CD4-positive, alpha-beta memory T cell (primary cell): ENCODE measurements around the gene AMIGO1. TPM values are rescaled to one million over a fixed set of nuclear protein-coding genes. Genes with fewer than 3 reads are reported as not detected.

ENCODE experiments used
- CTCF ChIA-PET: fragments of 350-600 bp; sonication (Branson Sonifier 250); formaldehyde crosslinking; loops from one replicate; lab custom pipeline; 2021; ENCODE audit warnings: inconsistent platforms; ENCODE audit not compliant: partially characterized antibody; lab: Charles Lee
- POLR2A ChIA-PET: fragments of 350-600 bp; sonication (Branson Sonifier 250); formaldehyde crosslinking; loops from one replicate; lab custom pipeline; 2021; ENCODE audit not compliant: partially characterized antibody; lab: Charles Lee
- DNase-seq, 5 donors: peaks; one replicate each; pipeline versions ENCODE4 v3.0.0 to v3.0.0-alpha.2; 2020 to 2022; ENCODE audit warnings: mixed read lengths in 1 of 5
- H3K27ac ChIP-seq: one replicate; pipeline ENCODE4 v1.7.0; 2013; ENCODE audit warnings: low read depth, low read length
- H3K27me3 ChIP-seq: 2 replicates; pipeline ENCODE4 v1.7.0; 2013; ENCODE audit warnings: mild to moderate bottlenecking, low read length, moderate library complexity; ENCODE audit not compliant: insufficient read depth
- H3K36me3 ChIP-seq: 2 replicates; pipeline ENCODE4 v1.7.0; 2013; ENCODE audit warnings: mild to moderate bottlenecking, low read length, moderate library complexity; ENCODE audit not compliant: insufficient read depth
- H3K4me1 ChIP-seq: 2 replicates; pipeline ENCODE4 v1.7.0; 2013; ENCODE audit warnings: mild to moderate bottlenecking, low read length, moderate library complexity; ENCODE audit not compliant: insufficient read depth
- H3K4me3 ChIP-seq, 2 donors: one replicate each; pipeline ENCODE4 v1.7.0; 2013; ENCODE audit warnings: low read length in 2 of 2, mild to moderate bottlenecking in 1 of 2
- H3K9me3 ChIP-seq, 2 donors: one replicate each; pipeline ENCODE4 v1.7.0; 2013; ENCODE audit warnings: low read length in 2 of 2, control low read depth in 1 of 2; ENCODE audit not compliant: control insufficient read depth in 1 of 2
- H3K27ac Mint-ChIP-seq, 7 donors: one replicate each; pipeline ENCODE4 v1.8.0; 2020 to 2021; ENCODE audit warnings: mixed read lengths in 7 of 7, mild to moderate bottlenecking in 6 of 7, inconsistent platforms in 3 of 7, moderate library complexity in 3 of 7
- H3K27me3 Mint-ChIP-seq, 2 donors: one replicate each; pipeline ENCODE4 v1.8.0; 2020 to 2021; ENCODE audit warnings: mixed read lengths in 2 of 2
- H3K36me3 Mint-ChIP-seq, 2 donors: one replicate each; pipeline ENCODE4 v1.8.0; 2020 to 2021; ENCODE audit warnings: mixed read lengths in 2 of 2, inconsistent platforms in 1 of 2, mild to moderate bottlenecking in 1 of 2
- H3K4me1 Mint-ChIP-seq, 4 donors: one replicate each; pipeline ENCODE4 v1.8.0; 2020 to 2021; ENCODE audit warnings: mixed read lengths in 4 of 4, mild to moderate bottlenecking in 1 of 4
- H3K4me3 Mint-ChIP-seq, 8 donors: one replicate each; pipeline ENCODE4 v1.8.0; 2020 to 2021; ENCODE audit warnings: mixed read lengths in 8 of 8, mild to moderate bottlenecking in 7 of 8, moderate library complexity in 6 of 8, inconsistent platforms in 3 of 8
- H3K9me3 Mint-ChIP-seq, 8 donors: one replicate each; pipeline ENCODE4 v1.8.0; 2020 to 2021; ENCODE audit warnings: mixed read lengths in 8 of 8, mild to moderate bottlenecking in 5 of 8, inconsistent platforms in 3 of 8, moderate library complexity in 1 of 8
- intact Hi-C: fragments of 100-400 bp; cut with micrococcal nuclease; formaldehyde crosslinking; loops from one replicate; pipeline ENCODE4 v1.15.1; 2023
- polyA plus RNA-seq, 2 donors: library from polyadenylated mRNA; unstranded; fragments of 300-500 nt; fragmentation: Illumina TruSeq; gene quantifications; one replicate each; pipeline ENCODE4 v1.2.3, GENCODE V29; 2021
- total RNA-seq, 2 experiments: library from RNA; stranded (reverse); gene quantifications; one replicate each; pipeline ENCODE4 v1.2.3, GENCODE V29; 2021

The AMIGO1 gene
- total and polyA plus RNA-seq, 4 experiments from 2014 or later: 6.4 to 29.3 (median 23.9) TPM

- Histone ChIP-seq H3K9me3 (no peaks in the 10 kb centered on the region), H3K4me3 (no peak overlapping the region), H3K4me1 (peaks cover 94% of the 10 kb centered on the region), H3K27ac (peak overlapping the region; percentile 20), H3K27me3 (no peaks in the 10 kb centered on the region), H3K36me3 (peaks cover 17% of the 10 kb centered on the region)
- DNase-seq: no peak
- Mint-ChIP-seq H3K4me3 (peak overlapping the region; percentile 21 to 71 (median 54)), H3K27ac (peak overlapping the region; percentile 29 to 93 (median 69)), H3K27me3 (no peaks in the 10 kb centered on the region), H3K4me1 (peaks cover 60 to 97% (median 80%) of the 10 kb centered on the region in 4 donors), H3K9me3 (no peaks in the 10 kb centered on the region), H3K36me3 (peaks cover 15 to 54% of the 10 kb centered on the region in 2 donors)
- ChIA-PET POLR2A (interaction anchor here (1.1 to 23.6 kb wide), 6 partner anchors 8 to 42 kb away, joined by 3 to 438 read pairs (median 108); partner anchors contain the start of genes AMIGO1, ATXN7L2 and GPR61), CTCF (interaction anchor here (1.0 to 37.2 kb wide), 8 partner anchors 5 to 470 kb away, joined by 3 to 1669 read pairs (median 5); partner anchors contain the start of genes AMIGO1, ATXN7L2, CYB561D1 and GPR61)
- intact Hi-C loops: loop anchor here (1.0 kb wide), 1 partner anchor 34 kb away; no protein-coding TSS in a partner anchor
These were observed 11.2 kb downstream of the AMIGO1 start for GRCh38 chr1:109498161-109498801.

DNA sequence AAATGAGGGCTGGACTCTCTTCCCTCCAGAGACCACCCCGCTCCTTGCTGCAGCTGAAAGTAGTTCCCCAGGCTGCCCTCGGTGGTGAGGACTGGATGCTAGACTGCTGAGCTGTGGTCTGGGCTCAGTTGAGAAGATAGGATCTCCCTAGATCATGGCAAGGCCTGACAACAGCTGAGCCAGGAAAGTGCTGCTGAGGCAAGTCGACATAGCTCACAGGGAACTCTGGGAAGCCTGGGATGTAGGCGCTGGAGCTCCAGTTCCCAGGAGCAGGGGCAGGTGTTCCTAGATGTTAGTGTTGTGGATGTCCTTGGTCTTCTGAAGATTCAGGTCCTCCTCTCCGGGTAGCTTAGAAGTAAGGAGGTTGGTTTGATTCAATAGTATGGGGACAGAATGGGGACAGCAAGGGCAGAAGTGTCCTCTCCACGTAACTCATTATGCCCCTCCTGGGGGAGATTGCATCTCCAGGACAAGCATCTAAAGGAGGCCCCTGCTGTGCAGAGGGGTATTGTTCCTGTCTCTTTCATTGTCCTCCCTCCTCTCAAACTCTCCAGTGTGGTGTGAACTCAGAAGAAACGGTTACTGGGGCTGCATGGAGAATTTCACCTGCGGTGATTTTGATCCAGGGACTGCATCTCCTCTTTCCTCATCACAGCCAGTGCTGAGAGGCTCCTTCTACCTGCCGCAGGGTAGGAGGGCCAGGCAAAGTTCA, 11.9 kb downstream of the AMIGO1 start:
- Mint-ChIP-seq H3K4me1 (peaks cover 54 to 90% (median 74%) of the 10 kb centered on the region in 4 donors), H3K4me3 (peak overlapping the region; percentile 12 to 71 (median 45)), H3K27ac (peak overlapping the region; percentile 69 to 93 (median 77)), H3K9me3 (no peaks in the 10 kb centered on the region), H3K36me3 (peaks cover 15 to 53% of the 10 kb centered on the region in 2 donors), H3K27me3 (no peaks in the 10 kb centered on the region)
- ChIA-PET CTCF (interaction anchor here (0.9 to 37.2 kb wide), 9 partner anchors 4 to 471 kb away, joined by 3 to 1669 read pairs (median 5); partner anchors contain the start of genes AMIGO1, ATXN7L2, CYB561D1 and GPR61), POLR2A (interaction anchor here (1.1 to 23.6 kb wide), 5 partner anchors 12 to 43 kb away, joined by 3 to 438 read pairs (median 206); partner anchors contain the start of genes AMIGO1, ATXN7L2 and GPR61)
- DNase-seq: no peak
- intact Hi-C loops: loop anchor here (1.0 kb wide), 1 partner anchor 35 kb away; no protein-coding TSS in a partner anchor
- peaks cover 88% of the 10 kb centered on the region for H3K4me1 ChIP-seq
- H3K27ac ChIP-seq: peak overlapping the region; percentile 6
- H3K27me3 ChIP-seq: no peaks in the 10 kb centered on the region
- no peak overlapping the region for H3K4me3 ChIP-seq
- peaks cover 17% of the 10 kb centered on the region for H3K36me3 ChIP-seq
- H3K9me3 ChIP-seq: no peaks in the 10 kb centered on the region

- Histone ChIP-seq H3K9me3 (no peaks in the 10 kb centered on the region), H3K4me1 (peaks cover 70% of the 10 kb centered on the region), H3K4me3 (no peak overlapping the region), H3K36me3 (peaks cover 17% of the 10 kb centered on the region), H3K27me3 (no peaks in the 10 kb centered on the region), H3K27ac (peak overlapping the region; percentile 53)
- H3K9me3 Mint-ChIP-seq: no peaks in the 10 kb centered on the region
- ChIA-PET CTCF (interaction anchor here (1.0 to 37.2 kb wide), 4 partner anchors 11 to 489 kb away, joined by 3 to 1669 read pairs (median 320); partner anchors contain the start of genes AHCYL1, AMIGO1, ATXN7L2 and GPR61), POLR2A (interaction anchor here (16.6 to 23.6 kb wide), 3 partner anchors 12 to 35 kb away, joined by 206 to 438 read pairs (median 292); partner anchors contain the start of genes AMIGO1 and ATXN7L2)
- H3K27me3 Mint-ChIP-seq: no peaks in the 10 kb centered on the region
- DNase-seq: no peak
- H3K4me3 Mint-ChIP-seq: peak overlapping the region; percentile 94 to 97 (median 96)
- peak overlapping the region in 6 of 7 donors; percentile 43 to 95 (median 61) for H3K27ac Mint-ChIP-seq
- intact Hi-C loops: loop anchor here (2.0 kb wide), 1 partner anchor 213 kb away; the partner anchor contains the start of gene PSRC1
- H3K36me3 Mint-ChIP-seq: peaks cover 16 to 50% of the 10 kb centered on the region in 2 donors
- H3K4me1 Mint-ChIP-seq: peaks cover 40 to 73% (median 59%) of the 10 kb centered on the region in 4 donors
These were observed 13.8 kb downstream of the AMIGO1 start for GRCh38 chr1:109495738-109496137.

GRCh38 chr1:109493805-109494539, 15.6 kb downstream of the AMIGO1 start, which contains the start of gene CYB561D1:
Gene CYB561D1 (plus strand): TSS chr1:109494094. CDS start chr1:109494140, 46 bp downstream.
- peak; percentile 87 to 95 (median 89) for DNase-seq
- Histone ChIP-seq H3K27me3 (no peaks in the 10 kb centered on the region), H3K9me3 (no peaks in the 10 kb centered on the region), H3K4me3 (peak within 1 kb of the TSS; percentile 91 to 97), H3K27ac (peak within 1 kb of the TSS; percentile 53), H3K36me3 (peaks cover 17% of the 10 kb centered on the region), H3K4me1 (peaks cover 57% of the 10 kb centered on the region)
- CTCF ChIA-PET: interaction anchor here (0.6 to 37.2 kb wide), 14 partner anchors 10 to 287 kb away, joined by 3 to 1669 read pairs (median 6); partner anchors contain the start of genes AMIGO1, ATXN7L2, GNAI3 and GPR61
- Mint-ChIP-seq H3K4me3 (peak within 1 kb of the TSS; percentile 94 to 97 (median 96)), H3K4me1 (peaks cover 30 to 60% (median 46%) of the 10 kb centered on the region in 4 donors), H3K27me3 (no peaks in the 10 kb centered on the region), H3K9me3 (no peaks in the 10 kb centered on the region), H3K27ac (peak within 1 kb of the TSS; percentile 86 to 95 (median 93)), H3K36me3 (peaks cover 15 to 39% of the 10 kb centered on the region in 2 donors)
- intact Hi-C loops: loop anchor here (1.0 to 5.0 kb wide), 8 partner anchors 8 to 488 kb away; partner anchors contain the start of genes AHCYL1 and PSRC1
- POLR2A ChIA-PET: interaction anchor here (1.4 to 23.6 kb wide), 5 partner anchors 10 to 541 kb away, joined by 3 to 438 read pairs (median 206); partner anchors contain the start of genes AMIGO1, ATXN7L2, PSMA5 and STRIP1

- H3K4me1 ChIP-seq: peaks cover 50% of the 10 kb centered on the region
- no peaks in the 10 kb centered on the region for H3K27me3 ChIP-seq
- peaks cover 17% of the 10 kb centered on the region for H3K36me3 ChIP-seq
- POLR2A ChIA-PET: interaction anchor here (0.6 to 23.6 kb wide), 5 partner anchors 10 to 538 kb away, joined by 3 to 438 read pairs (median 206); partner anchors contain the start of genes AMIGO1, ATXN7L2 and PSMA5
- no peak overlapping the region for H3K27ac ChIP-seq
- no peak for DNase-seq
- Mint-ChIP-seq H3K4me1 (peaks cover 27 to 52% (median 41%) of the 10 kb centered on the region in 4 donors), H3K36me3 (peaks cover 15 to 41% of the 10 kb centered on the region in 2 donors), H3K4me3 (peak overlapping the region; percentile 58 to 97 (median 94)), H3K27ac (peak overlapping the region in 3 of 7 donors; percentile 29 to 95 (median 92)), H3K27me3 (no peaks in the 10 kb centered on the region), H3K9me3 (no peaks in the 10 kb centered on the region)
- CTCF ChIA-PET: interaction anchor here (0.6 to 37.2 kb wide), 18 partner anchors 9 to 831 kb away, joined by 3 to 1669 read pairs (median 6); partner anchors contain the start of genes AMIGO1, ATXN7L2, GNAI3 and GPR61
- H3K9me3 ChIP-seq: no peaks in the 10 kb centered on the region
- no peak overlapping the region for H3K4me3 ChIP-seq
- intact Hi-C loops: loop anchor here (5.0 kb wide), 2 partner anchors 231 to 489 kb away; partner anchors contain the start of gene AHCYL1
These were observed 16.3 kb downstream of the AMIGO1 start for GRCh38 chr1:109493227-109493626.
